IPS-NIHi11 (cell line): ENCODE data around the gene ELAC1.
A peak's percentile ranks its signal among the peaks of the same experiment; 100 is the strongest.
"Not testable (repeated sequence)": the region's sequence is repeated elsewhere in the genome, so short reads cannot be mapped to it uniquely, and the experiment has no call there.

ENCODE experiments used
- DNase-seq: peaks from one replicate; pipeline ENCODE4 v3.0.0; 2012; ENCODE audit warnings: mixed read lengths, low spot score

ELAC1 gene

DNA sequence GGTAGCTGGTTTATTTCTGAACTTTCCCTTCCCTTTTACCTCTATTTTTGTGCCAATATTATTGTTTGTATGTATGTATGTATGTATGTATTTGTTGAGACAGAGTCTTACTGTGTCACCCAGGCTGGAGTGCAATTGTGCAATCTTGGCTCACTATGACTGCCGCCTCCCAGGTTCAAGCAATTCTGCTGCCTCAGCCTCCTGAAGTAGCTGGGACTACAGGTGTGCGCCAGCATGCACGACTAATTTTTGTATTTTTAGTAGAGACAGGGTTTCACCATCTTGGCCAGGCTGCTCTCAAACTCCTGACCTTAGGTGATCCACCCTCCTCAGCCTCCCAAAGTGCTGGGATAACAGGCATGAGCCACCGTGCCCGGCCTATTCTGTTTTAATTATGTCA, 4.6 kb downstream of the ELAC1 start:
- not testable (repeated sequence) for DNase-seq

DNA sequence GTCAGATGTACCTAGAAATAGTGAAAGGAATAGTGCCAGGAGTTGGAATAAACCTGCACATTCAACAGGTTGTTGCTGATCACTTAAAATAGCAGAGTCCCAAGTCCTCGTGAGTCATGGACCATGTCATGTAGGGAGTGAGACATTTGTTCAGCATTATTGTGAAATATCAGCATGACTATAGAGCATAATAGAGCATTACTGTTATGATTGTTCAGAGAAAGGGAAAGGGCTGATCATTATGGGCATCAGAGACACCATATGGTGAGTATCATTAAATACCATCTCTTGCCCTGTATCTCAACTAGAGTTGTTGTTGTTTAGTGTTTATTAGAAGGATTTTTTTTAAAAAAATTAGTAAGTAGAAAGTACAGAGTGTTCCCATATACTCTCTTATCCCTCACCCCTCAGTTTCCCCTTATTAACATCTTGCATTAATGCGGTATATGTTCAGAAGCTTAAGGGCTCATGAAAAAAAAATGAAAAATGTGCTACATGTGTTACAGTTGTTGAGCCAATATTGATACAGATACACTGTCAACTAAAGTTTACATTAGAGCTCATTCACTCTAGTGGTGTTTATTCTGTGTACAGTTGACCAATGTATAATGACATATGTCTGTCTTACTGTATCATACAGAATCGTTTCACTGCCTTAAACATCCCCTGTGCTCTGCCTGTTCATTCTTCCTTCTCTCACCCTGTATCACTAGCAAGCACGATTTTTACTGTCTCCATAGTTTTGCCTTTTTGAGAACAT, 5.7 kb downstream of the ELAC1 start:
- DNase-seq, result no peak

DNA sequence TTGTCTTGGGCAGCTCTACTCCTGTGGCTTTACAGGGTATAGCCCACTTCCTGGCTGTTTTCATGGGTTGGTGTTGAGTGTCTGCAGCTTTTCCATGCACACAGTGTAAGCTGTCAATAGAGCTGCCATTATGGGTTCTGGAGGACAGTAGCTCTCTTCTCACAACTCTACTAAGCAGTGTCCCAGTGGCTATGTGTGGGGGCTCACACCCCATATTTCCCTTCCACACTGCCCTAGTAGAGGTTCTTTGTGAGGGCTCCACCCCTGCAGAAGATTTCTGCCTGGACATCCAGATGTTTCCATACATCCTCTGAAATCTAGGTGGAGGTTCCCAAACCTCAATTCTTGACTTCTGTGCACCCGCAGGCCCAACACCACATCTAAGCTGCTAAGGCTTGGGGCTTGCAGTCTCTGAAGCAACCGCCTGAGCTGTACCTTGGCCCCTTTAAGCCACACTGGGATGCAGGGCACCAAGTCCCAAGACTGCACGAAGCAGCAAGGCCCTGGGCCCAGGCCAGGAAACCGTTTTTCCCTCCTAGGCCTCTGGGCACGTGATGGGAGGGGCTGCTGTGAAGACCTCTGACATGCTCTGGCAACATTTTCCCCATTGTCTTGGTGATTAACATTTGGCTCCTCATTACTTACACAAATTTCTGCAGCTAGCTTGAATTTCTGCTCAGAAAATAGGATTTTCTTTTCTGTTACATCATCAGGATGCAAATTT, 9.4 kb downstream of the ELAC1 start:
- no peak for DNase-seq

DNA sequence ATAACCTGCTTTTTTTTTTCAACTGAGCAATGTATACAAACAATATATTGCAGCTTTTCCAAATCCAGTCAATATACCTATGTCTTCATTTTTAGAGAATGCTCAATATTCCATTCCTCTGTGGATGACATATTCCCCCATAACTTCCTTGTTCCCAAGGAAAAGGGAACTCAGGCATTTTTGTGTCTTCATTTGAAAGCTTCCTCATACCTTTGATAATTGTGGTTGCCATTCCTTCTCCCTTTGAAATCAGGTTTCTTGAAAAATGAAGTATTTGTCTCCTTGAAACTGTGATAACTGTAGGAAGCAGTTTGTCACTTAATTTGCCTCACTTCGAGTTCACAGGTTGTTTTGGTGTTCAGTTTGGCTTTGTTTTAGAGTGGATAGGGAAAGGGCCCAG, 13.5 kb downstream of the ELAC1 start:
- no peak for DNase-seq

DNA sequence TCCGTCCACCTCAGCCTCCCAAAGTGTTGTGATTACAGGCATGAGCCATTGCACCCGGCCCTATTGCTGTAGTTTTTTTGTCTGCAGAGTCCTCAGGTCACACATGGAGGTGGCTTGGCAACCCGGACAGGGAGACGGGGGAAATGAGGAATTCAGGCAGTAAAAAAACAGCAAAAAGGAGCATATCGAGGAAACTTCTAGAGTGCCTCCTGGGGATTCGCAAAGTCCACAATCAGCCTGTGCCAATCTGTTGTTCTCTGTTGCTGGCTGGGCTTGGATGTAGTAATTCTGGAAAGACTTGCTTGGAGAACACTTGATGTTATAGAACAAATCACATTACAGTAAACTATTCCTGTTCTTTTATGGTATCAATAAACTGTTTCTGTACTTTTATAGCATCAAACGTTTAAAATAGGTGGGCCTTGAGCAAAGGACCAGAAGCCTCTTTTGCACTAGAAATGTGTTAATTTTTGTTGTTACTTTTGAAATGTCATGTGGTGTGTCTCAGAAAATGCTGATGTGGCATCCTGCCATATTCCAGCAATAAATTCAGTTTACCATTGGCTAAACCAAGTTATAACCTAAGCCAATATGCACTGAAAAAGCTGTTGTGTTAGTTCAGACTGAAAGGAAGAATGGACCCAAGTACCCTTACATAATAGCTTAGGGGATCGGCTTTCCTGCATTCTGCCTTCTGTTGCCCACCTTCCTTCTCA, 14.4 kb downstream of the ELAC1 start:
- no peak for DNase-seq

DNA sequence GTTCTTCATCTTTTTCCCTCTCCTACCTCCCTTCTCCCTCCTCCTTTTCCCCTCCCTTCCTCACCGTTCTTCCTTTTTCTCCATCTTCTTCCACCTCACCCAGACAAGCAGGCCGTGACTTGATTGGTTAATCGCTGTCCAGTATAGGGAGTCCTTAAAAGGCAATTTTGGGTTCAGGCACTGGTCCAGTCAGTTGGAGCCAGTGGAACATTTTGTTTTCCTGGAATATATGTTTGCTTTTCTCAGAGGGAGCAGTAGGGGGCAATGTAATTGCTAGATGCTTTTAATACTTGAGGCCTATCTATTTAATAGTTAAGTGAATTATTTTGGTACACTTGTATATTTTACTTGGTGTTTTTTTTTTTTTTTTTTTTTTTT, 15.0 kb downstream of the ELAC1 start:
- no peak for DNase-seq

DNA sequence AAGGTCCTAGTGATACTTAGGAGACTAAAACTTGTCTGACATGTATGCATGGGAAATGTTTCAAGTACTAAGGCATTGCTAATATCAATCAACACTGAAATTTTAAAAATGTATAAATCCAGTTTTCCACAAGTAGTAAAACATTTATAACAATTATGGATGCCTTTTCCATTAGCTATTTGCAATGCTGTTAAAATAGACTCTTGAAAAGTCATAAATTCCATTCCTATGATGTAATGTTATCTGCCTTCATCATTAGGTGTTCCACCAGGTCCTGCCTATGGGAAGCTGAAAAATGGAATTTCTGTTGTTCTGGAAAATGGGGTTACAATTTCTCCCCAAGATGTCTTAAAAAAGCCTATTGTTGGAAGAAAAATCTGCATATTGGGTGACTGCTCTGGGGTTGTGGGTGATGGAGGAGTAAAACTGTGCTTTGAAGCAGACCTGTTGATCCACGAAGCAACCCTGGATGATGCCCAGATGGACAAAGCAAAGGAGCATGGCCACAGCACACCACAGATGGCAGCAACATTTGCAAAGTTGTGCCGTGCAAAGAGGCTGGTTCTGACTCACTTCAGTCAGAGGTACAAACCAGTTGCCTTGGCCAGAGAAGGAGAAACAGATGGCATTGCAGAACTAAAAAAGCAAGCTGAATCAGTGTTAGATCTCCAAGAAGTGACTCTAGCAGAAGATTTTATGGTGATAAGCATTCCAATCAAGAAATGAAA, 18.7 kb downstream of the ELAC1 start:
- no peak for DNase-seq

DNA sequence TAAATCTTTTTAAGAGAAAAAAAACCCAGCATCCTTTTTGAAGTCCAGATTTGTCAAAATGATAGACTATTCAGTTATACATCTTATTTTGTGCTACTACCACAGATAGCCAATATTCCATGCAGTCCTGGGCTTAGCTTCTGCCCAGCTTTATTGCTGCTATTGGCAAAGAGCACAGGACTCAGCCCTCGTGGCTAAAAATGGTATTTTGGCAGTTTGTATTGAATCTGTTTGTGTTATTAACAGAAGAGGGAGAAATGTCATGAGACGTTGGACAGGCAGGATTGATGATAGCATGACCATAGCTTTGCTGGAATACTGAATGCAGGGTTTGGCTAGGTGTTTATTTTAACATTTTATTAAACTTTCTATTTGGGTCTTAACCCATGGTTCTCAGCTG, 19.4 kb downstream of the ELAC1 start:
- no peak for DNase-seq

DNA sequence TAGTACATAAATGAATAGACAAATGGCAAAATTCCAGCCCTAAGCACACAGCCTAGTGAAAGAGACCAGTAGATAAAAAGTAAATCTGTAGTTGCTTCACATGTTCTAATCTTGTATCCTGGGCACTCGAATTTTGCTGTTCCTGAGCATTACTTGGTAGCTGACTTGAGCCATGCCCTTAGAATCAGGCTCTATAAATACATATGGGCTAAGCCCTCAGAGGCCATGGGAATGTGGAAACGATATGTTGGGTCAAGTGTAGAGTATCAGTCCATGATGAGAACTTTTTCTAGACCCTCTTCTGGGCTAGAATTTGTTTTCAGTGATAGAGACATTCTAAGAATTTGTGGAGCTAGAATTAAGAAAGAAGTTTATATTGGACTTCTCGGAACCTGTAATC, 21.9 kb downstream of the ELAC1 start:
- DNase-seq, result no peak

DNA sequence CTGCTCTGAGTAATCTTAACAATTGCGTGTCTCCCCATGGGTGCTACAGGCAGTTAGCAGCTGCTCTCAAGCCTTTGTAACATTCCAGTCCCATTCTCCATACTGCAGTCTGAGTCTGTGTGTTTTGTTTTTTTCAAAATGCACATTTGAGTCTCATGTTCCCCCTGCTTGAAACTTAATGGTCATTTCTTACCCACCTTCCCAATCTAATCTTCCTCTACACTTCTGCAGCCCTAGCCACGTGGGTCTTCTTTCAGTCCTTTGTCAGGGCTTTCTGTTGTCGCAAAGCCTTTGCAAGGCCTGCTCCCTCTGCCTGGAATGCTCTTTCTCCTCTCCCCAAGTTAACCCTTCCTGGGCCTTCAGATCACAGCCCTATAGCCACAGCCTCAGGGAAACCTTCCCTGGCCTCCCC, 24.5 kb downstream of the ELAC1 start:
- DNase-seq, result peak; percentile 63

DNA sequence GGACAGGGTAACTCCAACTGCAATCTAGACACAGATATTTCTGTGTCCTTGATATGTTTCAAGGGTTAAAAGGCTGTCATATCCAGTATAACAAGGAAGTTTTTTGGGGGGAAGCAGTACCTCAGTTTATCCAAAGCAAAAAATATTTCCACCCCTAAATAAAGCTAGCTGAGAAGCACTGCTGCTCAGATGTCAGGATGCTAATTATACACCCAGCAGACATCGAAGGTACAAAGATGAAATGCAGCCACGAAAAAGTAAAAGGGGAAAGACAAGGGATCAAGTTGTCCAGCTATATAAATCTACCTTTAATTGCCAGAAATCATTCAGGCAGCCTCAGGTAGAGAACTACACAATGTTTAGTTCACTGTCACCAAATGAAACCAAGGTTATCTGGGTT, 26.2 kb downstream of the ELAC1 start:
- no peak for DNase-seq

DNA sequence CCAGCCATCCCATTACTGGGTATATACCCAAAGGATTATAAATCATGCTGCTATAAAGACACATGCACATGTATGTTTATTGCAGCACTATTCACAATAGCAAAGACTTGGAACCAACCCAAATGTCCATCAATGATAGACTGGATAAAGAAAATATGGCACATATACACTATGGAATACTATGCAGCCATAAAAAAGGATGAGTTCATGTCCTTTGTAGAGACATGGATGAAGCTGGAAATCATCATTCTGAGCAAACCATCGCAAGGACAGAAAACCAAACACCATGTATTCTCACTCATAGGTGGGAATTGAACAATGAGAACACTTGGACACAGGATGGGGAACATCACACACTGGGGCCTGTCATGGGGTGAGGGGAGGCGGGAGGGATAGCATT, 35.3 kb downstream of the ELAC1 start:
- DNase-seq, result not testable (repeated sequence)

DNA sequence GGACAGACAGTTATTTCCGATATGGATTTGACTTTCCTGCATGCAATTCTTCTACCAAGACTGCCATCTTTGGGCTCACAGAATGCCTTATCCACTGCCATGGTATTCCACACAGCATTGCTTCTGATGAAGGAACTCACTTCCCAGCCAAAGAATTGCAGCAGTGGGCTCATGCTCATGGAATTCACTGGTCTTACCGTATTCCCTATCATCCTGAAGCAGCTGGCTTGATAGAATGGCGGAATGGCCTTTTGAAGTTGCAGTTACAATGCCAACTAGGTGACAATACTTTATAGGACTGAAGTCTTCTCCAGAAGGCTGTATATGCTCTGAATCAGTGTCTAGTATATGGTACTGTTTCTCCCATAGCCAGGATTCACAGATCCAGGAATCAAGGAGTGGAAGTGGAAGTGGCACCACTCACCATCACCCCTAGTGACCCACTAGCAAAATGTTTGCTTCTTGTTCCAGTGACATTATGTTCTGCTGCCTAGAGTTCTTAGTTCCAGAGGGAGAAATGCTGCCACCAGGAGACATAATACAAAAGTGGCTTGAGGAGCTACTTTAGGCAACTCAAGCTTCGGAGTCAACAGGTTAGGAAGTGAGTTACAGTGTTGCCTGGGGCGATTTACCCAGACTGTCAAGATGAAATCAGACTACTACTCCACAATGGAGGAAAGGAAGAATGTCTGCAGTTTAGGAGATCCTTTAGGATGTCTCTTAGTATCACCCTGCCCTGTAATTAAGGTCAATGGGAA, 38.4 kb downstream of the ELAC1 start:
- no peak for DNase-seq

DNA sequence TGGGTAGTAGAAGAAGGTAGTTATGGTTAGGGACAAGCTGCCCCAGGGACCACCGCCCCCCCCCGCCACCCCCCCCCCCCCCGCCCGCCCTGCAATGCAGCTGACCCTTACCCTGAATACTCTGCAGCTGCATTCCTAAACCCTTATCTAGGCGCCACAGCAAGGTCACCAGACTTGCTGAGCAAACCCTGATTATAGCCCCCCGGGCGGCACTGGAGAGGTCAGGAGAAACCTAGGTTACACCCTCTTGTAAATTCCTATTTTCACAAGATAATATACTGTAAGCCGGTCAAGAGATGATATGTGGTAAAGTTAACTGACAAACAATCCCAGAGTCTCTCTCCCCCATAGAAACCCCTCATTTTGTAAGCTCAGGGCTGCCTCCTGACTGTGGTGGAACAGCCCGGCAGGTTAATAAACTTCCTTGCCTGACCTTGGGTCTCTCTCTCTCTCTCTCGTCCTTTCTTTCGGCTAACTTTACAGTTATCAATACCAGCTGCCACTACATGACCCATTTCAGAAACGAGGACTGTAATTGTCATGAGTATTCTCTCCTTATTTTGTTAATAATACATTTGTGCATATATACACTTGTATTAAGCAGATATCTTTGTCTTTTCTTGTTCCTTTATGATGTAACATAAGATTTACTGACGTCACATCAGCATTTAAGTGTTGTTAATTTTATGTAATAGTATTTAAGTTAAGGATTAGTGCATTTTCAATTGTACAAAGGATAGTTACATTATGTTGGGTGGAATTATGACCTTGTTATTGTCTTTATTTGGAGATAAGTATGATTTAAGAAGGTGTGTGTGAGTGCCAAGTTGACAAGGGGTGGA, 39.3 kb downstream of the ELAC1 start:
- no peak for DNase-seq

DNA sequence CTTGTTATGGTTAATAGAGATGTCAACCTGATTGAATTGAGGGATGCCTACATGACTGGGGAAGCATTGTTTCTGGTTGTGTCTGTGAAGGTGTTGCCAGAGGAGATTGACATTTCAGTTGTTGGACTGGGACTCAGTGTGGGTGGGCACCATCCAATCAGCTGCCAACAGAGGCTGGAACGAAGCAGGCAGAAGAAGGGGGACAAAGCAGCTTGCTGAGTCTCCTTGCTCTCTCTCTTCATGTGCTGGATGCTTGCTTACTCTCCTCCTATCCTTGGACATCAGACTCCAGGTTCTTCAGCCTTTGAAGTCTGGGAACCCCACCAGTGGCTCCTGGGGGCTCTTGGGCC, 39.9 kb downstream of the ELAC1 start:
- no peak for DNase-seq

DNA sequence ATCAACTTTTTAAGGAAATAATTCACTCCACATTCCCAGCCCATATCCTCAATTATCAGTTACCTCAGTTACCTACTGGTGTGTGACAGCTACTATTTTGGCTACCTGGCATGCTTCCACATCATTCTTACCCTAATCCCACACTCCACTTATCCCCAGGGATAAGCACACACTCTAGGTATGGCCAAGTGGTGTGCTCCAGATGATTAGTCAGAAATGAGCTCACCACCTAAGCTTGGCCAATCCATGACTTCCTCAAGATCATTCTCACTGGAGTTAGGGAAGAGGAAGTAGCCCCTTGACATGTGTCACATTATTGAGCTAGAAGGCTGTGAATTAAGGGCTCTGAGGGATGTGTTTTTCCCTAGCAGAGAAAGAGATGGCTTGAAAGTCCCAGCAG, 41.2 kb downstream of the ELAC1 start:
- no peak for DNase-seq

DNA sequence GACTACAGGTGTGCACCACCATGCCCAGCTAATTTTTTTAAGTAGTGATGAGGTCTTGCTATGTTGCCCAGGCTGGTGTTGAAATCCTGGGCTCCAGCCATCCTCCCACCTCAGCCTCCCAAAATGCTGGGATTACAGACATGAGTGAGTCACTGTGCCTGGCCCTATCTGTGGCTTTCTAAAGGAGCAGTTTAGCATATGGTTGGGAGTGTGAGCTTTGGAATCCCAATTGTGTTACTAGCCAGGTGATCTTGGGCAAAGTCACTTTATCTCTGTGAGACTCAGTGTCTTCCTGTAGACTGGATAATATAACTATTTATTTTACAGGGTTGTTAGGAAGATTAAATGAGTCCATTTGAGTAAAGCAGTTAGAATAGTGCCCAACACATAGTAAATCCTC, 42.4 kb downstream of the ELAC1 start:
- no peak for DNase-seq

DNA sequence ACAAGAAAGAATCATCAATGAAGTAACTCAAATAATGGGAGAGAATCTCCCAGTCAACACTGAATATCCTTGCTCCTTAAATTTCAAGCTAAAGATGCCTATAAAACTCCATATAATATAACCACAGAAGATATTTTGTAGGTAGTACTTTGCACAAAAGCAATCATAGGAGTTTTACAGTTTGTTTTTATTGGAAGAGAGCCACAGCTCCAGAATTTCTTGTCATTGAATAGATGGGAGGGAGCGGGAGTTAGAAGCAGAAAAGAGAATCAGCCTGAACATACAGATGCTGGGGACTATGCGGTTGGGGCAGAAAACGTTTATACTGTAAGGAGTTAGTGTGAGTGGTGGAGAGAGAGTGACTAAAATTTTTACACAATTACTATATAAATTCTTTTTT, 43.9 kb downstream of the ELAC1 start:
- no peak for DNase-seq

DNA sequence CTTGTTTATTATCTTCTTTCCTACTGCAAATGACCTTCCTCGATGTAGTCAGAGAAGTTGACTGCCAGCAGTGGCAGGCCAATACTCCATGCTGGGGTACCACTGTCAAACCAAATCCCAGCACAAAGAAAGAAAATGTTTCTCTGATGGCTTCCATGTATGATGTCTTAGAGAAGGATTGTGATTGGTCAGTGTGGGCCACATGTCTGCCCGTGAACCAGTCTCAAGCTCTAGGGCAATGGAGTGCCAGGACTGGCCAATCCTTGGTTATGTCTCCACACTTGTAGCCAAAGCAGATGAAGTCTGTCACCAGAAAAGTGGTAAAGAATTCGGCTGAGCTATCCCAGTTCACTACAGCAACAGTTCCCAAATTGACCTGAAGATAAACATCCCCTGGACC, 44.6 kb downstream of the ELAC1 start:
- DNase-seq, result no peak

DNA sequence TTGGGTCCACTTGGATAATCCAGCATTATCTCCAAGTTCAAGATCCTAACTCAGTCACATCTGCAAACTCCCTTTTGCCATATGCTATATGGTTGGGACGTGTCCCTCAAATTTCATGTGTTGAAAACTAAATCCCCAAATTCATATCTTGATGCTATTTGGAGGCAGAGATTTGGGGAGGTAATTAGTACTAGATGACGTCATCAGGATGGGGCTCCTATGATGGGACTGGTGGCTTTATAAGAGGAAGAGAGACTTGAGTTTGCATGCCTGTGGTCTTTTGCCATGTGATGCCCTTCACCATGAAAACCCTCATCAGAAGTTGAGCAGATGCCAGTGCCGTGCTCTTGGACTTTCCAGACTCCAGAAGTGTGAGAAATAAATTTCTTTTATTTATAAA, 45.4 kb downstream of the ELAC1 start:
- DNase-seq, result no peak
